ENCODE results near the gene RNF40. TPM values are rescaled to one million over a fixed set of nuclear protein-coding genes. Genes with fewer than 3 reads are reported as not detected.
A peak's percentile ranks its signal among the peaks of the same experiment; 100 is the strongest.

Gene RNF40
- total and polyA plus RNA-seq, 10 donors: 38.1 to 111 (median 79.1) TPM

- peak overlapping the region in 3 of 8 donors; percentile 48 to 75 (median 74) for H3K27ac ChIP-seq
- no peak for DNase-seq
- intact Hi-C loops (cut with DNase I; ENCODE audit: low total_unique reads): loop anchor here (10.0 kb wide), 1 partner anchor 51 kb away; no protein-coding TSS in a partner anchor
- H3K4me1 ChIP-seq: peaks cover 3 to 46% (median 25%) of the 10 kb centered on the region in 6 donors
- TF ChIP-seq CTCF (IDR thresholded peaks at IDR 0.05 in 8 of 11, conservative IDR thresholded peaks at IDR 0.05 in 3 of 11) (no peak), POLR2AphosphoS5 (IDR thresholded peaks at IDR 0.05) (peak in 1 of 3 donors; percentile 19), POLR2A (IDR thresholded peaks at IDR 0.05) (no peak)
- no peaks in the 10 kb centered on the region for H3K27me3 ChIP-seq (replicated peaks in 1 of 7)
- peaks cover 13 to 100% (median 81%) of the 10 kb centered on the region in 6 donors for H3K36me3 ChIP-seq
- H3K4me3 ChIP-seq: no peak overlapping the region
- WGBS, 5 donors: 91 to 96% (median 93%) methylated on average over 12 of the region's 12 CpGs
- no peaks in the 10 kb centered on the region for H3K9me3 ChIP-seq
These were observed 38.3 kb upstream of the RNF40 start for GRCh38 chr16:30723725-30724355.

GRCh38 chr16:30724641-30725417, 37.3 kb upstream of the RNF40 start:
- Histone ChIP-seq H3K27ac (peak overlapping the region in 7 of 8 donors; percentile 35 to 75 (median 48)), H3K9me3 (no peaks in the 10 kb centered on the region), H3K27me3 (replicated peaks in 1 of 7) (no peaks in the 10 kb centered on the region), H3K4me3 (peak overlapping the region in 1 of 8 donors; percentile 17), H3K4me1 (peaks cover 3 to 51% (median 25%) of the 10 kb centered on the region in 6 donors), H3K36me3 (peaks cover 13 to 100% (median 82%) of the 10 kb centered on the region in 6 donors)
- peak; percentile 13 to 77 (median 53) for TF ChIP-seq POLR2AphosphoS5 (IDR thresholded peaks at IDR 0.05)
- TF ChIP-seq CTCF (IDR thresholded peaks at IDR 0.05 in 8 of 11, conservative IDR thresholded peaks at IDR 0.05 in 3 of 11): no peak
- TF ChIP-seq POLR2A (IDR thresholded peaks at IDR 0.05): no peak
- peak; percentile 76 for DNase-seq
- intact Hi-C loops (cut with DNase I; ENCODE audit: low total_unique reads): loop anchor here (10.0 kb wide), 1 partner anchor 50 kb away; no protein-coding TSS in a partner anchor
- 53 to 66% (median 57%) methylated on average over 23 of the region's 23 CpGs for WGBS, 5 donors

GRCh38 chr16:30725418-30725792, 36.7 kb upstream of the RNF40 start:
- no peak for DNase-seq
- Histone ChIP-seq H3K36me3 (peaks cover 13 to 100% (median 82%) of the 10 kb centered on the region in 6 donors), H3K4me1 (peaks cover 3 to 51% (median 25%) of the 10 kb centered on the region in 6 donors), H3K27me3 (replicated peaks in 1 of 7) (no peaks in the 10 kb centered on the region), H3K4me3 (no peak overlapping the region), H3K9me3 (no peaks in the 10 kb centered on the region), H3K27ac (peak overlapping the region in 7 of 8 donors; percentile 35 to 75 (median 48))
- TF ChIP-seq POLR2A (IDR thresholded peaks at IDR 0.05): no peak
- no peak for TF ChIP-seq CTCF (IDR thresholded peaks at IDR 0.05 in 8 of 11, conservative IDR thresholded peaks at IDR 0.05 in 3 of 11)
- no peak for TF ChIP-seq POLR2AphosphoS5 (IDR thresholded peaks at IDR 0.05)
- intact Hi-C loops (cut with DNase I; ENCODE audit: low total_unique reads): loop anchor here (10.0 kb wide), 1 partner anchor 49 kb away; no protein-coding TSS in a partner anchor
- 82 to 95% (median 92%) methylated on average over 3 of the region's 3 CpGs for WGBS, 5 donors
